ENCODE results near the gene SPATS1. TPM values are rescaled to one million over a fixed set of nuclear protein-coding genes. Genes with fewer than 3 reads are reported as not detected.

SPATS1 gene
- total RNA-seq, 4 donors from 2014 or later, result not detected

- DNase-seq (ENCODE audit: low spot score in 2 of 2), result peak; percentile 53 to 87
- Histone ChIP-seq H3K4me3 (no peak overlapping the region), H3K4me1 (peaks cover 0 to 36% (median 4%) of the 10 kb centered on the region in 4 donors), H3K27me3 (peaks cover 0 to 14% of the 10 kb centered on the region in 2 donors), H3K36me3 (no peaks in the 10 kb centered on the region), H3K27ac (peak overlapping the region in 2 of 4 donors; percentile 25 to 85), H3K9me3 (no peaks in the 10 kb centered on the region)
- WGBS, 2 donors, result 4 to 9% methylated on average over 11 of the region's 11 CpGs
- TF ChIP-seq EP300 (IDR thresholded peaks at IDR 0.05) (no peak), POLR2A (IDR thresholded peaks at IDR 0.05) (no peak), CTCF (IDR thresholded peaks at IDR 0.05) (peak; percentile 53 to 77 (median 59))
Observed at GRCh38 chr6:44338228-44339122, 4.0 kb upstream of the SPATS1 start.

- Histone ChIP-seq H3K9me3 (no peaks in the 10 kb centered on the region), H3K27ac (peak overlapping the region in 2 of 4 donors; percentile 25 to 85), H3K36me3 (no peaks in the 10 kb centered on the region), H3K4me1 (peaks cover 0 to 41% (median 4%) of the 10 kb centered on the region in 4 donors), H3K27me3 (peaks cover 0 to 19% of the 10 kb centered on the region in 2 donors), H3K4me3 (no peak overlapping the region)
- WGBS, 2 donors, result 65 to 66% methylated on average over 4 to 5 of the region's 5 CpGs
- peak; percentile 57 to 79 for DNase-seq (ENCODE audit: low spot score in 2 of 2)
- no peak for TF ChIP-seq CTCF (IDR thresholded peaks at IDR 0.05)
- TF ChIP-seq EP300 (IDR thresholded peaks at IDR 0.05), result peak in 1 of 2 donors; percentile 9
- TF ChIP-seq POLR2A (IDR thresholded peaks at IDR 0.05), result no peak
Observed at GRCh38 chr6:44339301-44339700, 3.1 kb upstream of the SPATS1 start.

DNA sequence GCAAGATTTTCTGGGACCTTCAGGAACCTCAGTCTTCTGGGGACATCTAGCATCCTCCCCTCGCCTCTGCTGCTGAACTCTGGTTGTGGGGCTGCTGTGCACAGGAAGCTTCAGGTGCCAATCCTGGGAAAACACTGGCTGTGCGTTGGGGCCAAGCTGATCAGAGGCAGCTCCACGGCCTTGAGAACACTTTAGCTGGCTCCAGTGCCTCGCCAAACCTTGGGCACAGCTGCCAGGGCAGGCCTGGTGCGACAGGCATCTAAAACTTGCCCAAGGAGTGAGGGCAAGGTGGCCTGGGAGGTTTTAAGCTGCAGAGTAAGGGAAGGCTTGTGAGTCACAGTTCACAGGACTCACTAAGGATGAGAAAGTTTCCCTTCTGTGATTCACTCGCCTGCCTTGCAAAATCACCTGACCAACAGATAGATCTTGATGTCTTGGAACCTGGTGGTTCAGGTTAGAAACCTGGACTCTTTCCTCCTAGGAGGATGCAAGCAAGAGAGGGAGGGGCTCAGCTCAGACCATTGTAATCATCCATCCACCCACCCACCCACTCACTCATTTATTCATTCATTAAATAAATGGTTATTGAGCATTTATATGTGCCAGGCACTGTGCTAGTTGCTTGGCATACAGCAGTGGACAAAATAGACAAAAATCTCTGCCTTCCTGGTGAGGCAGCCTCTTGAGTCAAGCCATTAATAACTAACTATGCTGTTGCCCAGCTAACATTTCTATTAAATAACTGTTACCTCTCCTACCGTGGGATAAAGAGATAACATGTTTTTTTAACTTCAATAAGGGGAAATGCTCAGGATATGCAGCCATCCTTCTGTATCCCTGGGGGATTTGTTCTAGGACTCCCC lies 2.5 kb upstream of the SPATS1 start:
- DNase-seq (ENCODE audit: low spot score in 2 of 2), result no peak
- Histone ChIP-seq H3K4me1 (peaks cover 0 to 47% (median 4%) of the 10 kb centered on the region in 4 donors), H3K27me3 (peaks cover 0 to 19% of the 10 kb centered on the region in 2 donors), H3K27ac (peak overlapping the region in 1 of 4 donors; percentile 85), H3K4me3 (no peak overlapping the region), H3K9me3 (no peaks in the 10 kb centered on the region), H3K36me3 (no peaks in the 10 kb centered on the region)
- TF ChIP-seq EP300 (IDR thresholded peaks at IDR 0.05) (no peak), POLR2A (IDR thresholded peaks at IDR 0.05) (no peak), CTCF (IDR thresholded peaks at IDR 0.05) (no peak)
- WGBS, 2 donors, result 68 to 74% methylated on average over 3 to 7 of the region's 7 CpGs

- Histone ChIP-seq H3K4me1 (peaks cover 0 to 51% (median 4%) of the 10 kb centered on the region in 4 donors), H3K27me3 (peaks cover 0 to 21% of the 10 kb centered on the region in 2 donors), H3K4me3 (no peak overlapping the region), H3K27ac (peak overlapping the region in 2 of 4 donors; percentile 43 to 71), H3K36me3 (no peaks in the 10 kb centered on the region), H3K9me3 (no peaks in the 10 kb centered on the region)
- no peak for DNase-seq (ENCODE audit: low spot score in 2 of 2)
- TF ChIP-seq EP300 (IDR thresholded peaks at IDR 0.05), result no peak
- TF ChIP-seq CTCF (IDR thresholded peaks at IDR 0.05), result no peak
- 70 to 77% methylated on average over 8 of the region's 8 CpGs for WGBS, 2 donors
Observed at GRCh38 chr6:44341095-44341890, 1.2 kb upstream of the SPATS1 start.

All from tibial nerve (tissue), 4 donors.